Measurements from ENCODE around the gene KCNA2. TPM values are rescaled to one million over a fixed set of nuclear protein-coding genes. Genes with fewer than 3 reads are reported as not detected.

Gene KCNA2
- polyA plus RNA-seq, 10 donors = 0.55 to 1.3 (median 0.82) TPM

GRCh38 chr1:110604586-110605148 lies 1.5 kb downstream of the KCNA2 start:
- DNase-seq = no peak

- no peak for DNase-seq
These were observed 3.1 kb downstream of the KCNA2 start for GRCh38 chr1:110603058-110603457.

DNA sequence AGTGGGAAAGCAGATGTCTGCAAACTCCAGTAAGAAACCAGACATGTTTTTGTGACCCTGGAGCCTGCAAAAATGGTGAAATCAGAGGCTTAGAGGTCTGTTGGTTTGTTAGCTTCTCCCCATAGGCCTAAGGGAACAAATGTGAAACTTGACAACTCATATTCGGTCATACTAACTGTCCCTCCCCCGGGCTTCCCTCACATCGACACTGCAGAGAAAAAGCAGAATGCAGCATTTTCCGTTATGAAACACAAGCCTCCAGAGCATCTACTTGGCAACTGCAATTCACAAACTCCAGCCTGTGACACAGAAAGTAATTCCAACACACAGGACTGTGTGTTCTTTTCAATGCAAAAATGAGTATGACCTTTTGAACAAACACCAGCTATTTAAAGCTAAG lies 3.7 kb downstream of the KCNA2 start:
- peak; percentile 13 to 75 (median 36) for DNase-seq

GRCh38 chr1:110601332-110601731 lies 4.8 kb downstream of the KCNA2 start:
- no peak for DNase-seq

DNA sequence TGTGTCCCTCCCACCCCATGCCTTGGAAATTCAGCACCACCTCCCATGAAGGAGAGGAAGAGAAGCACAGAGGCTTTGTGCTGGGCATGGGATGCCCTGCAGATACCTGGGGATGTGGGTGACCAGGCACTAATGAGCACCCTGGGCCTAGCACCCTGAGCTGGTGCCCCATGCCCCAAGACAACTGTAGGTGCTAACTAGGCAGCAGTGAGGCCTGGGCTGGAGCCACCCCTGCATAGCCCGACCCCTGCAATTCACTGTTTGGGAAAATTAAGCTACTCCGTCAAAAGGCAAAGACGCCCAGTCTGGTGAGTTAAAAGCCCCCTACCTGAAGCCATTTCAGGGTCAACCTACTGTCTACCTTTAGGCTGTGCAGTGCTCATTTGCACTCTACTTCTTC lies 5.4 kb downstream of the KCNA2 start:
- no peak for DNase-seq

- no peak for DNase-seq
These were observed 8.2 kb downstream of the KCNA2 start for GRCh38 chr1:110597966-110598365.

GRCh38 chr1:110596312-110596711 lies 9.8 kb downstream of the KCNA2 start:
- DNase-seq = no peak

- DNase-seq = no peak
These were observed 10.8 kb downstream of the KCNA2 start for GRCh38 chr1:110595353-110595710.

GRCh38 chr1:110594456-110595352 lies 11.5 kb downstream of the KCNA2 start:
- peak in 1 of 3 donors; percentile 51 for DNase-seq

DNA sequence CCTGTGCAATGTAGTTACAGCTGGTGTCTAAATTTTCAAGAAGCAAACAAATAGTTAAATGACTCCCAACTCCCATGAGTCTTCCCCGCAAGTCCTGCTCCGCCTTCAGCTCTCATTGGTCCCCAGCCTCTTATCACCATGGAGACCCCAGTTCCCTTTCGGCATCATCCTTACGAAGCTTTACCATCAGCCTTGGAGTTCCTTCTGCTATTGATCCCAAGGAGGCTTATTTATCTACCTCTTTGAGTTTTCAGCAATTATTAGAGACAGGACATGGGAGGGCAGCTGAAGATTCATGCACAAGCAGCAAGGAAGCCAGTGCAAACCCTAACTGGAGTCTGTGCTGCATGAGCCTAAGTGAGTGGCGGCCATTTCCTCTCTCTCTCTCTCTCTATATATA lies 12.3 kb downstream of the KCNA2 start:
- DNase-seq = no peak

GRCh38 chr1:110591956-110592355 lies 14.2 kb downstream of the KCNA2 start:
- no peak for DNase-seq

DNA sequence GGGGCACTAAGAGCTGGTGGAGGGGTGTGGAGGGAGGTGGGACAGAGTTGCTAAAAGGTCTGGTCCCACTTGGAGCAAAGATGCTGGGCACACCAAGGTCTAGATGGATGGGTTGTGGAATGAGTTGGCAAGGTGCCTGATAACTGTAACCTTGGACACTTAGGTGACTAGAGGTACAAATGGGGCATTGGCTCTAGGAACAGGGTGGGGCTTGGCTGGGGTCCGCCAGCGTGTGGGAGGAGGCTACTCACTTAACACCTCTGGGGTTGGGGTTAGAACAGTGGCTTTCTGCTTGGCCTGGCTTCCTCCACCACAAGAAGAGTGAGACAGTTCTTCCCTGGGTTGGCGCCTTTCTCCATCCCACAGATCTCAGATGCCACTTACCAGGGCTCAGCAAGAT lies 17.2 kb downstream of the KCNA2 start:
- DNase-seq = no peak

DNA sequence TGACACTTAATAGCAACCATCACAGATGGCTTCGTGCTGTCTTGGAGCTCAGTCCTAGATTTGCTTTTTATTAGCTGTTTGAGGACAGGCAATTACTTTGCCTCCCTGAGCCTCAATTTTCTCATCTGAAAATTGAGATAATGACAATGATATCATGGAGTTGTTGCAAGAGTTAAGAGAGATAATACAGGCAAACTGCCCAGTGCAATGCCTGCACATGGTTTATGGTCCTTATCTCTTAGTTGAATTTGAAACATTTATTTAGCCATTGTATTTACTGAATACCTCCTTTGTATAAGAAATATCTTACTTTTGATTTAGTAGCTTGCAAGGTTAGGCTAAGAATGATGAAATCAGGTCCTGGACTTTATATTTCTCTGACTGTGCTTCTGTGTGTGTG lies 17.7 kb downstream of the KCNA2 start:
- DNase-seq = no peak

GRCh38 chr1:110587906-110588305 lies 18.3 kb downstream of the KCNA2 start:
- no peak for DNase-seq

DNA sequence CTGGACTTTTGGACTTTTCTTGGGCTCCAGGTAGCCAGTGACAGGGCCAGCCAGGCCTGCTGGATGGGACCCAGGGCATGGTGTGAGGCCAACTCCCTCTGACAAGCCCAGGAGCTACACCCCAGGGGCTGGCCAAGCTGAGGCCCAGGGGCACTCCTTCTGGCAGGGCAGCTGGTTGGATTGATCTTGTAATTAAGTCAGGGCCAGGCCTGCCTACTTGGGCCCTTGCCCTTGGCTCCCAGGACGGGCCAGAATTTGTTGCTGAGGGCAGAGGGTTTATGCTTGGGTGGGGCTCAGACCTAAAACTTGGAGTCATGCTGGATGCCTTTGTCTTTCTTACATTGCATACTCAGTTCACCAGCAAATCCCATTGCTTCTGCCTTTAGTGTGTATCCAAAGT lies 20.7 kb downstream of the KCNA2 start:
- no peak for DNase-seq

- no peak for DNase-seq
These were observed 22.1 kb downstream of the KCNA2 start for GRCh38 chr1:110584045-110584444.

DNA sequence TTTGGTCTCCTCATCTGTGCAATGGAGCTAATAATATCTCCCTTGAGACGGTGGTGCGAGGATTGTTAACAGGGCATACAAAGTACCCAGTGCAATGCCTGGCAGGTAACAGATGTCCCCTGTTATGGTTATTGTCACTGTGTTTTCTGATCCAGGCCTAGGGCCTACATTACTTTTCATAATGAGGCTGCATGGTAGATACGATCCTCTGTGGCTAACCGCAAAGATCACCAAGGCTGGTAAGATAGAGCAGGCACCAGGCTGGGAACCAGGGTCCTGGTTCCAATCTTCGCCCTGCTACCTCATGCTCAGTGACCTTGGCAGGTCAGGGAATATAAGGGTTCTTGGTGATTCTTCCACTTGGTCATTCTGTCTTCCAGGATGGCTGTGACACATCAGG lies 22.7 kb downstream of the KCNA2 start:
- DNase-seq = no peak

DNA sequence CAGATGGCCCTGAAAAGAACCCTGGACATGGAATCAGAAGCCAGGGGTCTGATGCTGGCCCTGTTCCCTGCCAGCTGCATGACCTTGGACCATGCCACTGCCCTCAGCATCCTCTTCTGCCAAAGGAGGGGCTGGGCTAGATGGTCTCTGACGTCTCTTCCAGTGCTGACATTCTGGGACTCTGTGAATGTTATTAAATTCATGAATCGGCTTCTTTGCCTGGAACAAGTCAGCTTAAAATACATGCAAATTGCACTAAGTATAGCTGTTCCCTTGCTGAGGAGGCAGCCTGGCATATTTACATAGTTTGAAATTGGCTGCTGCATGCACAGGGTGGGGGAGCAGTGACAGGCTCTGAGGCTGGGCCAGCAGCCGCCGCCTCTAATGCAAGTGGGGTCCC lies 23.8 kb downstream of the KCNA2 start:
- DNase-seq = no peak

- no peak for DNase-seq
These were observed 24.4 kb downstream of the KCNA2 start for GRCh38 chr1:110581682-110582145.

DNA sequence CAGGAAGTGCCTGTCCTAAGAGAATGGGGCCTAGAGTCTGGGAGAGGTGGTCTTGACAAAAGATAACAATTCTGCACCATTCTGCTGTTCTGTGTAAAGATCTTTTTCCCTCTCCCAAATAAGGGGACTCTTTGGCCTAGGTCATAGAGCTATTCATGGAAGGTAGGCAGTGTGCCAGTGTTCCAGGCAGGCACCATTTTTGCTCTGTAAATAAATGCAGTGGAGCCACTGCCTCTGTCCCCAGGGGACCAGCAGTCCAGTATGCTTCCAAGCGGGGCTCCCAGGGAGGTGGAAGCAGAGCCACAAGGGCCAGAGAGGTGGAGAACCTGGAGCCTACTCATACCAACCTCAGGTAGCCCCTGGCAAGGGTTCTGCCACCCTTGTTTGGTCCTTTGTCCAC lies 25.9 kb downstream of the KCNA2 start:
- no peak for DNase-seq

DNA sequence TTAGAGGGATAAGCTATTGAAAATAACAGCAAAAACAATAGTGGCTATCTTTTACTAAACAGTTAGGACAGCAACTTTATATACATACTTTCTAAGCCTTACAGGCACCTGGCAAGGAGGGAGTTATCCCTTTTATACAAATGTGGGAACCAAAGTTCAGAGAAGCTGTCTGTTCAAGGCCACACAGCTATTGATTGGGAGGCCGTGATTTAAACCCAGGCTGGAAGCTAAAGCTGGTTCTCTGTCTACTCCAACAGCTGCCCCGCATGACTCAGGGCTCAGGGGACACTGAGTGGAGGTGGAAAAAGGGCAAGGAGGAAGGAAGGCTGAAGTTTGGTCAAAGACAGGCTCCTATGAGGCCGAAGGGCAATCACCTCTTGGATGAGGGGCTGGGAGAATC lies 26.7 kb downstream of the KCNA2 start:
- DNase-seq = no peak

DNA sequence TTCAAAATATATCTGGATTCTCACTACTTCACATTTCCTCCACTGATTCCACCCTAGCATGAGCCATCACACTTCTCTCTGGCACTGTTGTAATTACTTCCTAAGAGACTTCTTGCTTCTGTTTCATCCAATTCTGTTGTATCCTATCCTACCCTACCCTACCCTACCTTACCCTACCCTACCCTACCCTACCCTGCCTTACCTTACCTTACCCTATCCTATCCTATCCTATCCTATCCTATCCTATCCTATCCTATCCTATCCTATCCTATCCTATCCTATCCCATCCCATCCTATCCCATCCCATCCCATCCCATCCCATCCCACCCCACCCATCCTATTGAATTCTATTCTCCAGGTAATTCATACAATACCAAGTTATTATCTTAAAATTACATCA lies 29.7 kb downstream of the KCNA2 start:
- no peak for DNase-seq

- DNase-seq = no peak
These were observed 32.8 kb downstream of the KCNA2 start for GRCh38 chr1:110573314-110573713.

DNA sequence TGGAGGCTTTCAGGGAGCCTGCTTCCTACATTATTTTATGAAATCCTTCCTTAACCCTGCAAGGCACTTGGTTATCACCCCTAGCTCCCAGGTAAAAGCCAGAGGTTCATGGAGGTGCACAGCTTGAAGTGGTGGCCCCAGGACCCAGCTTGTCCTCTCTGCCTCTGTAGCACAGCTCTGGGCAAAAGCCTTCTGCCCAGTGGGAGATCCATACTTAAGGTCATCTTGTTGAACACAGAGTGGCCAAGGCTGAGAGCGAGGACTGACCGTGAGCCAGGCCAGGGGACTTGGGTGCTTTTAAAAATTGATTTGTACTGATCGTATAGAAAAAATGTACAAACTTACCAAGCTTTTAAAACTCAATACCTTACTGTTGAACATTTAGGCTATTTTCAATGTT lies 33.4 kb downstream of the KCNA2 start:
- no peak for DNase-seq

All from muscle of back (tissue), 11 donors.